Calu3 (cell line): ENCODE data around the gene AAK1. TPM values are rescaled to one million over a fixed set of nuclear protein-coding genes. Genes with fewer than 3 reads are reported as not detected.

ENCODE experiments used
- BruUV-seq: library from RNA; stranded (reverse); fragments of 400-500 nt; replicated peaks from 2 replicates; lab custom pipeline; 2021; lab: Mats Ljungman, UMichigan
- CTCF ChIA-PET: fragments of 300-600 bp; sonication (Branson Sonifier 250); formaldehyde crosslinking; loops from one replicate; lab custom pipeline; 2022; ENCODE audit warnings: antibody characterized with exemption; lab: Charles Lee
- DNase-seq: peaks from one replicate; pipeline ENCODE4 v3.0.0; 2022
- H3K27ac Mint-ChIP-seq: one replicate; pipeline ENCODE4 v1.8.0; 2022; ENCODE audit warnings: mixed read lengths; ENCODE audit not compliant: unreplicated experiment
- H3K27me3 Mint-ChIP-seq: one replicate; pipeline ENCODE4 v1.8.0; 2022; ENCODE audit warnings: mixed read lengths; ENCODE audit not compliant: unreplicated experiment
- H3K36me3 Mint-ChIP-seq: one replicate; pipeline ENCODE4 v1.8.0; 2022; ENCODE audit warnings: mild to moderate bottlenecking, moderate library complexity, mixed read lengths; ENCODE audit not compliant: insufficient read depth, unreplicated experiment
- H3K4me1 Mint-ChIP-seq: one replicate; pipeline ENCODE4 v1.8.0; 2022; ENCODE audit warnings: mild to moderate bottlenecking, low read depth, mixed read lengths; ENCODE audit not compliant: unreplicated experiment
- H3K4me3 Mint-ChIP-seq: one replicate; pipeline ENCODE4 v1.8.0; 2022; ENCODE audit warnings: mild to moderate bottlenecking, low read depth, moderate library complexity, mixed read lengths; ENCODE audit not compliant: unreplicated experiment
- H3K9me3 Mint-ChIP-seq: one replicate; pipeline ENCODE4 v1.8.0; 2022; ENCODE audit warnings: low read depth, mixed read lengths; ENCODE audit not compliant: unreplicated experiment
- intact Hi-C: fragments of 100-400 bp; cut with micrococcal nuclease; formaldehyde crosslinking; loops from one replicate; pipeline ENCODE4 v1.10.0; 2022; ENCODE audit not compliant: unreplicated experiment
- total RNA-seq: library from RNA; stranded (reverse); gene quantifications from 2 replicates; pipeline ENCODE4 v1.2.3, GENCODE V29; 2022
- TF ChIP-seq, protein P1 (sequence below): fragments of 200-600 bp; IDR thresholded peaks from one replicate; pipeline ENCODE4 v1.8.0; 2022; ENCODE audit warnings: antibody characterized with exemption; ENCODE audit not compliant: unreplicated experiment

Gene AAK1
- total RNA-seq, 1 experiment from 2014 or later, result 46.7 TPM

GRCh38 chr2:69509011-69509749 is 134.4 kb downstream of the AAK1 start:
- TF ChIP-seq, protein P1, sequence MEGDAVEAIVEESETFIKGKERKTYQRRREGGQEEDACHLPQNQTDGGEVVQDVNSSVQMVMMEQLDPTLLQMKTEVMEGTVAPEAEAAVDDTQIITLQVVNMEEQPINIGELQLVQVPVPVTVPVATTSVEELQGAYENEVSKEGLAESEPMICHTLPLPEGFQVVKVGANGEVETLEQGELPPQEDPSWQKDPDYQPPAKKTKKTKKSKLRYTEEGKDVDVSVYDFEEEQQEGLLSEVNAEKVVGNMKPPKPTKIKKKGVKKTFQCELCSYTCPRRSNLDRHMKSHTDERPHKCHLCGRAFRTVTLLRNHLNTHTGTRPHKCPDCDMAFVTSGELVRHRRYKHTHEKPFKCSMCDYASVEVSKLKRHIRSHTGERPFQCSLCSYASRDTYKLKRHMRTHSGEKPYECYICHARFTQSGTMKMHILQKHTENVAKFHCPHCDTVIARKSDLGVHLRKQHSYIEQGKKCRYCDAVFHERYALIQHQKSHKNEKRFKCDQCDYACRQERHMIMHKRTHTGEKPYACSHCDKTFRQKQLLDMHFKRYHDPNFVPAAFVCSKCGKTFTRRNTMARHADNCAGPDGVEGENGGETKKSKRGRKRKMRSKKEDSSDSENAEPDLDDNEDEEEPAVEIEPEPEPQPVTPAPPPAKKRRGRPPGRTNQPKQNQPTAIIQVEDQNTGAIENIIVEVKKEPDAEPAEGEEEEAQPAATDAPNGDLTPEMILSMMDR, result no peak
- peak overlapping the region; percentile 15 for H3K4me3 Mint-ChIP-seq
- DNase-seq, result no peak
- peaks cover 4% of the 10 kb centered on the region for H3K9me3 Mint-ChIP-seq
- CTCF ChIA-PET, result no interaction called here
- peaks cover 27% of the 10 kb centered on the region for H3K4me1 Mint-ChIP-seq
- H3K27me3 Mint-ChIP-seq, result no peaks in the 10 kb centered on the region
- peak overlapping the region; percentile 79 for H3K27ac Mint-ChIP-seq
- BruUV-seq, result no TSS peak
- H3K36me3 Mint-ChIP-seq, result peaks cover 10% of the 10 kb centered on the region
- intact Hi-C loops, result loop anchor here (2.0 kb wide), 1 partner anchor 72 kb away; the partner anchor contains the start of gene NFU1

DNA sequence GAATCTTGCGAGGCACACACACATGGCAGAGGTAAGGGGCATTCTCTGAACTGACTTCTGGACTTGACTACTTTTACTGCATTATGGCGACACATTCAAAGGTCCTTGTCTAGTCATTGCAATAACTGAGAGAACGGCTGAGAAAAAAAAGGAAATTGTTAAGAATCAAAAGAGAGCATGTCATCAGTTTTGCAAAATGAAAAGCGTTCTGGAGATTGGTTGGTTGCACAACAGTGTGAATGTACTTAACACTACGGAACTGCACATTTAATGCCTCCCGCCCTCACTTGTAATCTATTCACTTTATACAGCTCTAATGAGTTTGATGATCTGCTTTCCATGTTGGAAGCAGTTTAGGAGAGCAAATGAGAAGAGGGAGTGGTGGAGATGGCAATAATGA is 137.8 kb downstream of the AAK1 start:
- intact Hi-C loops, result no loop called here

GRCh38 chr2:69501301-69501700 is 142.2 kb downstream of the AAK1 start:
- CTCF ChIA-PET, result no interaction called here
- intact Hi-C loops, result no loop called here
- H3K27ac Mint-ChIP-seq, result no peak overlapping the region
- BruUV-seq, result no TSS peak
- H3K36me3 Mint-ChIP-seq, result no peaks in the 10 kb centered on the region
- no peak for DNase-seq
- H3K27me3 Mint-ChIP-seq, result no peaks in the 10 kb centered on the region
- no peak overlapping the region for H3K4me3 Mint-ChIP-seq
- peaks cover 8% of the 10 kb centered on the region for H3K4me1 Mint-ChIP-seq
- no peaks in the 10 kb centered on the region for H3K9me3 Mint-ChIP-seq
- TF ChIP-seq, protein P1, result no peak

More for the DNA sequence above, 137.8 kb downstream of the AAK1 start:
- no peak for DNase-seq
- Mint-ChIP-seq H3K27ac (no peak overlapping the region), H3K9me3 (peaks cover 4% of the 10 kb centered on the region), H3K36me3 (peaks cover 10% of the 10 kb centered on the region), H3K27me3 (no peaks in the 10 kb centered on the region), H3K4me1 (peaks cover 27% of the 10 kb centered on the region), H3K4me3 (no peak overlapping the region)
- CTCF ChIA-PET, result interaction anchor here (0.6 kb wide), 1 partner anchor 516 kb away, joined by 4 read pairs; no protein-coding TSS in a partner anchor
- BruUV-seq, result no TSS peak
- TF ChIP-seq, protein P1, result no peak

DNA sequence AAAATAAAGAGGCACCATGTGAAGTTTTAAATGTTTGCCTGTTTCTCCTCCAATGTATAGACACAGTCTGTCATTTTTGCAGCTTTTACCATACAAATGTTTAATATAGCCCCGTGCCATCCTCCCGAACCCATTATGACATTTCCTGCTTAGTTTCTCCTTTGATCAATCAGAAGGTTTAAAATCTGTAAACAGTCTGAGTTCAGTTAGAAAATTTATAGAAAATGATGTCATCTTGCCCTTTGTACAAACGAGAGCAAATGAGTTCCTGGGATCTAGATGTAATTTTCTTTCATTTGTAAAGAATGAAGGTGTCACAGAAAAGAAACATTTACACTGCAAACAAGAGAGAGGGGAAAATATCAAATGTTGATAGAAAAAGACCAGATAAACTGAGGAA is 143.6 kb downstream of the AAK1 start:
- DNase-seq, result no peak

More for the DNA sequence above, 143.6 kb downstream of the AAK1 start:
- H3K9me3 Mint-ChIP-seq, result no peaks in the 10 kb centered on the region
- CTCF ChIA-PET, result interaction anchor here (0.6 to 0.8 kb wide), 2 partner anchors 59 to 106 kb away, joined by 3 to 4 read pairs; no protein-coding TSS in a partner anchor
- peaks cover 8% of the 10 kb centered on the region for H3K4me1 Mint-ChIP-seq
- no peak overlapping the region for H3K4me3 Mint-ChIP-seq
- no peaks in the 10 kb centered on the region for H3K27me3 Mint-ChIP-seq
- TF ChIP-seq, protein P1, result no peak
- no TSS peak for BruUV-seq
- H3K36me3 Mint-ChIP-seq, result no peaks in the 10 kb centered on the region
- intact Hi-C loops, result no loop called here
- H3K27ac Mint-ChIP-seq, result no peak overlapping the region
